ENCODE results near the gene PCDHB9. TPM values are rescaled to one million over a fixed set of nuclear protein-coding genes. Genes with fewer than 3 reads are reported as not detected.
"Not testable (repeated sequence)": the region's sequence is repeated elsewhere in the genome, so short reads cannot be mapped to it uniquely, and the experiment has no call there.

The PCDHB9 gene
- total and polyA plus RNA-seq, 4 donors: 0.03 to 0.25 (median 0.08) TPM

DNA sequence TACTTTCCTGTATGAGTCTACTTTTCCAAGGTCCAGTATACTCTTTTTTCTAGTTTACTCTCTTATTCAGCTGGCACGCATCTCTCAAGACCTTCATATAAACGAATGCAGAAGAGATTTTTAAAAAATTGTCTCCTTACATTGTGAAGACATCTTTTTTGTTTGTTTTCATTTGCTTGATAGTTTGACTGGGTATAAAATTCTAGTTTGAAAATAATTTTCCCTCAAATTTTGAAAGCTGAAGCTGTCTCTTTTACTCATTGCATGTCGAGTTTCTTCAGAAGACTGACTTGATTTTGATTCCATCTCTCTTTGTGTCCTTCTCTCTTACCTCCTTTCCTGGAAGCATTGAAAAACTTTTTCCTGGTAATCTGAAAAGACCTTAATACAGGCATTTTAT, 9.4 kb downstream of the PCDHB9 start:
- TF ChIP-seq HNF4G (IDR thresholded peaks at IDR 0.05): no peak
- TF ChIP-seq, protein P1, sequence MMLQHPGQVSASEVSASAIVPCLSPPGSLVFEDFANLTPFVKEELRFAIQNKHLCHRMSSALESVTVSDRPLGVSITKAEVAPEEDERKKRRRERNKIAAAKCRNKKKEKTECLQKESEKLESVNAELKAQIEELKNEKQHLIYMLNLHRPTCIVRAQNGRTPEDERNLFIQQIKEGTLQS (IDR thresholded peaks at IDR 0.05): no peak
- WGBS: 33% methylated on average over 3 of the region's 3 CpGs
- H3K27me3 ChIP-seq (ENCODE audit: control insufficient read depth in 4 of 4, insufficient read depth in 4 of 4, low read length in 3 of 4): no peaks in the 10 kb centered on the region
- no peak for DNase-seq (ENCODE audit: low spot score)
- no peaks in the 10 kb centered on the region for H3K36me3 ChIP-seq (ENCODE audit: control insufficient read depth in 4 of 4, insufficient read depth in 3 of 4, low read depth in 1 of 4, low read length in 3 of 4)
- no peak overlapping the region for H3K27ac ChIP-seq (ENCODE audit: low read depth in 1 of 2, low read length in 2 of 2)
- H3K9me3 ChIP-seq (ENCODE audit: control insufficient read depth in 4 of 4, low read length in 3 of 4): peaks cover 21 to 49% (median 30%) of the 10 kb centered on the region in 4 donors
- H3K9ac ChIP-seq (ENCODE audit: low read depth in 1 of 2, low read length in 2 of 2): no peak overlapping the region
- no peak overlapping the region for H3K4me3 ChIP-seq (ENCODE audit: low read depth in 1 of 3, low read length in 3 of 3)
- H3K4me1 ChIP-seq (ENCODE audit: control insufficient read depth in 4 of 4, insufficient read depth in 4 of 4, low read length in 3 of 4): no peaks in the 10 kb centered on the region

DNA sequence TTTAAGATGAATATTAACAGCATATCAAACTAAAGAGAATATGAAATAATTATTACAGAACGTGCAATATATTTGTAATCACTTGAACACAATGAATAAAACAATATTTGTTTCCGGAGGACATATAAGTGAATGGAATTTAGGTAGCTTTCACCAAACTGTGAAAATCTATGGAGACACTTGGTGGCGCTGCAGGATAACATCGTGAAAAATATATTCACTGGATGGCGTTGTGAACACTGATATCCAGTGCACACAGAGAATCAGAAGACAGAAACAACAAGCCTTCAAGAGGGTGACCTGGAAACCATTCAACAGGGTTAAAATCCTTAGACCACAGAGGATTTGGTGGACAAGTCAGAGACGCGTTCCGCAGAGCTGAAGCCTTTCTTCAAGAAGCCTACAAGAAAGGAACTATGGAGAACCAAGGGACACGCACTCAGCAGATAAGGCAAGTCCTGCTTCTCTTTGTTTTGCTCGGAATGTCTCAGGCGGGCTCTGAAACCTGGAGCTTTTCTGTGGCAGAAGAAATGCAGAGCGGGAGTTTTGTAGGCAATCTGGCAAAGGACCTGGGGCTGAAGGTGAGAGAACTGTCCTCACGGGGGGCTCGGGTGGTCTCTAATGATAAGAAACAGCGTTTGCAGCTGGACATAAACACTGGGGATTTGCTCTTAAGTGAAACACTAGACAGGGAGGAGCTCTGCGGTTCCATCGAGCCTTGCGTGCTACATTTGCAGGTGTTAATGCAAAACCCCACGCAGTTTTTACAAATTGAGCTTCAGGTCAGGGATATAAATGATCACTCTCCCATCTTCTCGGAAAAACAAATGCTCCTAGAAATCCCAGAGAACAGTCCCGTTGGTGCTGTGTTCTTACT, 12.6 kb downstream of the PCDHB9 start, which contains the start of gene PCDHB11:
PCDHB11 (plus strand) TSS at position 269 of the 877 bp plus-strand sequence; CDS start at position 417, 148 bp downstream.
- H3K36me3 ChIP-seq (ENCODE audit: control insufficient read depth in 4 of 4, insufficient read depth in 3 of 4, low read depth in 1 of 4, low read length in 3 of 4): no peaks in the 10 kb centered on the region
- H3K9me3 ChIP-seq (ENCODE audit: control insufficient read depth in 4 of 4, low read length in 3 of 4): peaks cover 20 to 45% (median 26%) of the 10 kb centered on the region in 4 donors
- no peaks in the 10 kb centered on the region for H3K27me3 ChIP-seq (ENCODE audit: control insufficient read depth in 4 of 4, insufficient read depth in 4 of 4, low read length in 3 of 4)
- no peaks in the 10 kb centered on the region for H3K4me1 ChIP-seq (ENCODE audit: control insufficient read depth in 4 of 4, insufficient read depth in 4 of 4, low read length in 3 of 4)
- 28% methylated on average over 21 of the region's 21 CpGs for WGBS
- no peak within 1 kb of the TSS for H3K4me3 ChIP-seq (ENCODE audit: low read depth in 1 of 3, low read length in 3 of 3)
- H3K9ac ChIP-seq (ENCODE audit: low read depth in 1 of 2, low read length in 2 of 2): no peak within 1 kb of the TSS
- TF ChIP-seq, protein P2, sequence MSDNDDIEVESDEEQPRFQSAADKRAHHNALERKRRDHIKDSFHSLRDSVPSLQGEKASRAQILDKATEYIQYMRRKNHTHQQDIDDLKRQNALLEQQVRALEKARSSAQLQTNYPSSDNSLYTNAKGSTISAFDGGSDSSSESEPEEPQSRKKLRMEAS (IDR thresholded peaks at IDR 0.05): no peak
- no peak for TF ChIP-seq FOXA1 (IDR thresholded peaks at IDR 0.05)
- TF ChIP-seq, protein P3, sequence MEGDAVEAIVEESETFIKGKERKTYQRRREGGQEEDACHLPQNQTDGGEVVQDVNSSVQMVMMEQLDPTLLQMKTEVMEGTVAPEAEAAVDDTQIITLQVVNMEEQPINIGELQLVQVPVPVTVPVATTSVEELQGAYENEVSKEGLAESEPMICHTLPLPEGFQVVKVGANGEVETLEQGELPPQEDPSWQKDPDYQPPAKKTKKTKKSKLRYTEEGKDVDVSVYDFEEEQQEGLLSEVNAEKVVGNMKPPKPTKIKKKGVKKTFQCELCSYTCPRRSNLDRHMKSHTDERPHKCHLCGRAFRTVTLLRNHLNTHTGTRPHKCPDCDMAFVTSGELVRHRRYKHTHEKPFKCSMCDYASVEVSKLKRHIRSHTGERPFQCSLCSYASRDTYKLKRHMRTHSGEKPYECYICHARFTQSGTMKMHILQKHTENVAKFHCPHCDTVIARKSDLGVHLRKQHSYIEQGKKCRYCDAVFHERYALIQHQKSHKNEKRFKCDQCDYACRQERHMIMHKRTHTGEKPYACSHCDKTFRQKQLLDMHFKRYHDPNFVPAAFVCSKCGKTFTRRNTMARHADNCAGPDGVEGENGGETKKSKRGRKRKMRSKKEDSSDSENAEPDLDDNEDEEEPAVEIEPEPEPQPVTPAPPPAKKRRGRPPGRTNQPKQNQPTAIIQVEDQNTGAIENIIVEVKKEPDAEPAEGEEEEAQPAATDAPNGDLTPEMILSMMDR (IDR thresholded peaks at IDR 0.05; ENCODE audit: low read depth, low read length, missing input control): no peak
- no peak for TF ChIP-seq YY1 (IDR thresholded peaks at IDR 0.05)
- no peak for TF ChIP-seq JUND (IDR thresholded peaks at IDR 0.05)
- TF ChIP-seq SP1 (IDR thresholded peaks at IDR 0.05): no peak
- TF ChIP-seq RXRA (IDR thresholded peaks at IDR 0.05): no peak
- TF ChIP-seq, protein P4, sequence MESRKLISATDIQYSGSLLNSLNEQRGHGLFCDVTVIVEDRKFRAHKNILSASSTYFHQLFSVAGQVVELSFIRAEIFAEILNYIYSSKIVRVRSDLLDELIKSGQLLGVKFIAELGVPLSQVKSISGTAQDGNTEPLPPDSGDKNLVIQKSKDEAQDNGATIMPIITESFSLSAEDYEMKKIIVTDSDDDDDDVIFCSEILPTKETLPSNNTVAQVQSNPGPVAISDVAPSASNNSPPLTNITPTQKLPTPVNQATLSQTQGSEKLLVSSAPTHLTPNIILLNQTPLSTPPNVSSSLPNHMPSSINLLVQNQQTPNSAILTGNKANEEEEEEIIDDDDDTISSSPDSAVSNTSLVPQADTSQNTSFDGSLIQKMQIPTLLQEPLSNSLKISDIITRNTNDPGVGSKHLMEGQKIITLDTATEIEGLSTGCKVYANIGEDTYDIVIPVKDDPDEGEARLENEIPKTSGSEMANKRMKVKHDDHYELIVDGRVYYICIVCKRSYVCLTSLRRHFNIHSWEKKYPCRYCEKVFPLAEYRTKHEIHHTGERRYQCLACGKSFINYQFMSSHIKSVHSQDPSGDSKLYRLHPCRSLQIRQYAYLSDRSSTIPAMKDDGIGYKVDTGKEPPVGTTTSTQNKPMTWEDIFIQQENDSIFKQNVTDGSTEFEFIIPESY (IDR thresholded peaks at IDR 0.05): no peak
- TF ChIP-seq, protein P5, sequence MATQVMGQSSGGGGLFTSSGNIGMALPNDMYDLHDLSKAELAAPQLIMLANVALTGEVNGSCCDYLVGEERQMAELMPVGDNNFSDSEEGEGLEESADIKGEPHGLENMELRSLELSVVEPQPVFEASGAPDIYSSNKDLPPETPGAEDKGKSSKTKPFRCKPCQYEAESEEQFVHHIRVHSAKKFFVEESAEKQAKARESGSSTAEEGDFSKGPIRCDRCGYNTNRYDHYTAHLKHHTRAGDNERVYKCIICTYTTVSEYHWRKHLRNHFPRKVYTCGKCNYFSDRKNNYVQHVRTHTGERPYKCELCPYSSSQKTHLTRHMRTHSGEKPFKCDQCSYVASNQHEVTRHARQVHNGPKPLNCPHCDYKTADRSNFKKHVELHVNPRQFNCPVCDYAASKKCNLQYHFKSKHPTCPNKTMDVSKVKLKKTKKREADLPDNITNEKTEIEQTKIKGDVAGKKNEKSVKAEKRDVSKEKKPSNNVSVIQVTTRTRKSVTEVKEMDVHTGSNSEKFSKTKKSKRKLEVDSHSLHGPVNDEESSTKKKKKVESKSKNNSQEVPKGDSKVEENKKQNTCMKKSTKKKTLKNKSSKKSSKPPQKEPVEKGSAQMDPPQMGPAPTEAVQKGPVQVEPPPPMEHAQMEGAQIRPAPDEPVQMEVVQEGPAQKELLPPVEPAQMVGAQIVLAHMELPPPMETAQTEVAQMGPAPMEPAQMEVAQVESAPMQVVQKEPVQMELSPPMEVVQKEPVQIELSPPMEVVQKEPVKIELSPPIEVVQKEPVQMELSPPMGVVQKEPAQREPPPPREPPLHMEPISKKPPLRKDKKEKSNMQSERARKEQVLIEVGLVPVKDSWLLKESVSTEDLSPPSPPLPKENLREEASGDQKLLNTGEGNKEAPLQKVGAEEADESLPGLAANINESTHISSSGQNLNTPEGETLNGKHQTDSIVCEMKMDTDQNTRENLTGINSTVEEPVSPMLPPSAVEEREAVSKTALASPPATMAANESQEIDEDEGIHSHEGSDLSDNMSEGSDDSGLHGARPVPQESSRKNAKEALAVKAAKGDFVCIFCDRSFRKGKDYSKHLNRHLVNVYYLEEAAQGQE (IDR thresholded peaks at IDR 0.05): no peak
- H3K27ac ChIP-seq (ENCODE audit: low read depth in 1 of 2, low read length in 2 of 2): no peak within 1 kb of the TSS
- no peak for DNase-seq (ENCODE audit: low spot score)

DNA sequence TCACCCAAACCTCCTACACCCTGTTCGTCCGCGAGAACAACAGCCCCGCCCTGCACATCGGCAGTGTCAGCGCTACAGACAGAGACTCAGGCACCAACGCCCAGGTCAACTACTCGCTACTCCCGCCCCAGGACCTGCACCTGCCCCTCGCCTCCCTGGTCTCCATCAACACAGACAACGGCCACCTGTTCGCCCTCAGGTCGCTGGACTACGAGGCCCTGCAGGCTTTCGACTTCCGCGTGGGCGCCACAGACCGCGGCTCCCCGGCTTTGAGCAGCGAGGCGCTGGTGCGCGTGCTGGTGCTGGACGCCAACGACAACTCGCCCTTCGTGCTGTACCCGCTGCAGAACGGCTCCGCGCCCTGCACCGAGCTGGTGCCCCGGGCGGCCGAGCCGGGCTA, 14.2 kb downstream of the PCDHB9 start:
- H3K27ac ChIP-seq (ENCODE audit: low read depth in 1 of 2, low read length in 2 of 2); H3K27me3 ChIP-seq (ENCODE audit: control insufficient read depth in 4 of 4, insufficient read depth in 4 of 4, low read length in 3 of 4); H3K4me1 ChIP-seq (ENCODE audit: control insufficient read depth in 4 of 4, insufficient read depth in 4 of 4, low read length in 3 of 4); H3K36me3 ChIP-seq (ENCODE audit: control insufficient read depth in 4 of 4, insufficient read depth in 3 of 4, low read depth in 1 of 4, low read length in 3 of 4); H3K9ac ChIP-seq (ENCODE audit: low read depth in 1 of 2, low read length in 2 of 2); H3K4me3 ChIP-seq (ENCODE audit: low read depth in 1 of 3, low read length in 3 of 3); DNase-seq (ENCODE audit: low spot score): not testable (repeated sequence)
- peaks cover 18 to 38% (median 25%) of the 10 kb centered on the region in 4 donors for H3K9me3 ChIP-seq (ENCODE audit: control insufficient read depth in 4 of 4, low read length in 3 of 4)
- 26% methylated on average over 28 of the region's 38 CpGs for WGBS

DNA sequence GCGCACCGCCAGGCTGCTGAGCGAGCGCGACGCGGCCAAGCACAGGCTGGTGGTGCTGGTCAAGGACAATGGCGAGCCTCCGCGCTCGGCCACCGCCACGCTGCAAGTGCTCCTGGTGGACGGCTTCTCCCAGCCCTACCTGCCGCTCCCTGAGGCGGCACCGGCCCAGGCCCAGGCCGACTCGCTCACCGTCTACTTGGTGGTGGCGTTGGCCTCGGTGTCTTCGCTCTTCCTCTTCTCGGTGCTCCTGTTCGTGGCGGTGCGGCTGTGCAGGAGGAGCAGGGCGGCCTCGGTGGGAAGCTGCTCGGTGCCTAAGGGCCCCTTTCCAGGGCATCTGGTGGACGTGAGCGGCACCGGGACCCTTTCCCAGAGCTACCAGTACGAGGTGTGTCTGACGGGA, 14.7 kb downstream of the PCDHB9 start:
- DNase-seq (ENCODE audit: low spot score); H3K27me3 ChIP-seq (ENCODE audit: control insufficient read depth in 4 of 4, insufficient read depth in 4 of 4, low read length in 3 of 4); H3K36me3 ChIP-seq (ENCODE audit: control insufficient read depth in 4 of 4, insufficient read depth in 3 of 4, low read depth in 1 of 4, low read length in 3 of 4); H3K9ac ChIP-seq (ENCODE audit: low read depth in 1 of 2, low read length in 2 of 2); H3K27ac ChIP-seq (ENCODE audit: low read depth in 1 of 2, low read length in 2 of 2); H3K4me3 ChIP-seq (ENCODE audit: low read depth in 1 of 3, low read length in 3 of 3); H3K4me1 ChIP-seq (ENCODE audit: control insufficient read depth in 4 of 4, insufficient read depth in 4 of 4, low read length in 3 of 4): not testable (repeated sequence)
- WGBS: 31% methylated on average over 29 of the region's 35 CpGs
- peaks cover 16 to 32% (median 24%) of the 10 kb centered on the region in 4 donors for H3K9me3 ChIP-seq (ENCODE audit: control insufficient read depth in 4 of 4, low read length in 3 of 4)

All from liver (tissue), 9 donors.